ENCODE results near the gene TIPIN. TPM values are rescaled to one million over a fixed set of nuclear protein-coding genes. Genes with fewer than 3 reads are reported as not detected.
"Not testable (repeated sequence)": the region's sequence is repeated elsewhere in the genome, so short reads cannot be mapped to it uniquely, and the experiment has no call there.

The TIPIN gene
- total and polyA plus RNA-seq, 2 experiments from 2014 or later, result 5.4 to 6.4 TPM

- Histone ChIP-seq H4K20me1 (ENCODE audit: insufficient read depth, poor library complexity, severe bottlenecking) (no peaks in the 10 kb centered on the region), H3K4me2 (no peak overlapping the region), H3K9me2 (replicated peaks; ENCODE audit: insufficient read depth) (no peaks in the 10 kb centered on the region), H2AFZ (no peak overlapping the region), H3K27ac (no peak overlapping the region), H3K4me1 (ENCODE audit: insufficient read depth) (no peaks in the 10 kb centered on the region), H3K36me3 (replicated peaks; ENCODE audit: insufficient read depth, low read depth) (no peaks in the 10 kb centered on the region), H3K79me2 (no peaks in the 10 kb centered on the region), H3K27me3 (no peaks in the 10 kb centered on the region), H3K4me3 (no peak overlapping the region), H3K9me3 (ENCODE audit: low read depth) (no peaks in the 10 kb centered on the region)
- 67% methylated on average over 3 of the region's 3 CpGs for WGBS (ENCODE audit: low lambda C conversion rate, missing lambda C conversion rate)
- no peak for DNase-seq (ENCODE audit: low spot score)
- no peak for TF ChIP-seq EZH2phosphoT487 (IDR thresholded peaks at IDR 0.05; ENCODE audit: low read depth, severe bottlenecking, unreplicated experiment)
- no peak for TF ChIP-seq EZH2 (IDR thresholded peaks at IDR 0.05; ENCODE audit: borderline replicate concordance)
- TF ChIP-seq, protein P1, sequence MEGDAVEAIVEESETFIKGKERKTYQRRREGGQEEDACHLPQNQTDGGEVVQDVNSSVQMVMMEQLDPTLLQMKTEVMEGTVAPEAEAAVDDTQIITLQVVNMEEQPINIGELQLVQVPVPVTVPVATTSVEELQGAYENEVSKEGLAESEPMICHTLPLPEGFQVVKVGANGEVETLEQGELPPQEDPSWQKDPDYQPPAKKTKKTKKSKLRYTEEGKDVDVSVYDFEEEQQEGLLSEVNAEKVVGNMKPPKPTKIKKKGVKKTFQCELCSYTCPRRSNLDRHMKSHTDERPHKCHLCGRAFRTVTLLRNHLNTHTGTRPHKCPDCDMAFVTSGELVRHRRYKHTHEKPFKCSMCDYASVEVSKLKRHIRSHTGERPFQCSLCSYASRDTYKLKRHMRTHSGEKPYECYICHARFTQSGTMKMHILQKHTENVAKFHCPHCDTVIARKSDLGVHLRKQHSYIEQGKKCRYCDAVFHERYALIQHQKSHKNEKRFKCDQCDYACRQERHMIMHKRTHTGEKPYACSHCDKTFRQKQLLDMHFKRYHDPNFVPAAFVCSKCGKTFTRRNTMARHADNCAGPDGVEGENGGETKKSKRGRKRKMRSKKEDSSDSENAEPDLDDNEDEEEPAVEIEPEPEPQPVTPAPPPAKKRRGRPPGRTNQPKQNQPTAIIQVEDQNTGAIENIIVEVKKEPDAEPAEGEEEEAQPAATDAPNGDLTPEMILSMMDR (IDR thresholded peaks at IDR 0.05; ENCODE audit: poor library complexity), result no peak
Measured at GRCh38 chr15:66364944-66365528, 8.6 kb upstream of the TIPIN start.

DNA sequence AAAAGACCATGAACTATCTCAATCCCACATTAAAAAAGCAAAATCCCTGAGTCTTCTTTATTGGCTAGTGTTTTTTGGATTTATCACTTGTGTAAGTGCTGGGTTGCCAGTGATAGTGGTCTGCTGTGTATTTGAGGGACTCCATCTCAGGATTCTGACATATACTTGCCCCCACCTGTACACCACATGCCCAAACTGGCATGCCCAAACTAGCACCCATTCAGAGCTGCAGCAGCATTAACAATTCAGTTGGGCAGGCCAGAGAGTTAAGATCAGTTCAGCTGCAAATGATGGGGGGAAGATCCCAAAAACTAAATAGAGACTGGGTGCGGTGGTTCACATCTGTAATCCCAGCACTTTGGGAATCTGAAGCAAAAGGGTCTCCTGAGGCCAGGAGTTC, 6.3 kb upstream of the TIPIN start:
- H3K4me3 ChIP-seq, result no peak overlapping the region
- no peaks in the 10 kb centered on the region for H3K27me3 ChIP-seq
- H2AFZ ChIP-seq, result no peak overlapping the region
- H3K4me1 ChIP-seq (ENCODE audit: insufficient read depth), result no peaks in the 10 kb centered on the region
- no peak overlapping the region for H3K4me2 ChIP-seq
- no peaks in the 10 kb centered on the region for H3K9me3 ChIP-seq (ENCODE audit: low read depth)
- H3K27ac ChIP-seq, result no peak overlapping the region
- no peaks in the 10 kb centered on the region for H3K9me2 ChIP-seq (replicated peaks; ENCODE audit: insufficient read depth)
- H4K20me1 ChIP-seq (ENCODE audit: insufficient read depth, poor library complexity, severe bottlenecking), result no peaks in the 10 kb centered on the region
- no peak for DNase-seq (ENCODE audit: low spot score)
- 90% methylated on average over 1 of the region's 1 CpG for WGBS (ENCODE audit: low lambda C conversion rate, missing lambda C conversion rate)
- H3K36me3 ChIP-seq (replicated peaks; ENCODE audit: insufficient read depth, low read depth), result no peaks in the 10 kb centered on the region
- no peaks in the 10 kb centered on the region for H3K79me2 ChIP-seq
- TF ChIP-seq EZH2phosphoT487 (IDR thresholded peaks at IDR 0.05; ENCODE audit: low read depth, severe bottlenecking, unreplicated experiment) (no peak), EZH2 (IDR thresholded peaks at IDR 0.05; ENCODE audit: borderline replicate concordance) (no peak)
- TF ChIP-seq, protein P1 (IDR thresholded peaks at IDR 0.05; ENCODE audit: poor library complexity), result no peak

DNA sequence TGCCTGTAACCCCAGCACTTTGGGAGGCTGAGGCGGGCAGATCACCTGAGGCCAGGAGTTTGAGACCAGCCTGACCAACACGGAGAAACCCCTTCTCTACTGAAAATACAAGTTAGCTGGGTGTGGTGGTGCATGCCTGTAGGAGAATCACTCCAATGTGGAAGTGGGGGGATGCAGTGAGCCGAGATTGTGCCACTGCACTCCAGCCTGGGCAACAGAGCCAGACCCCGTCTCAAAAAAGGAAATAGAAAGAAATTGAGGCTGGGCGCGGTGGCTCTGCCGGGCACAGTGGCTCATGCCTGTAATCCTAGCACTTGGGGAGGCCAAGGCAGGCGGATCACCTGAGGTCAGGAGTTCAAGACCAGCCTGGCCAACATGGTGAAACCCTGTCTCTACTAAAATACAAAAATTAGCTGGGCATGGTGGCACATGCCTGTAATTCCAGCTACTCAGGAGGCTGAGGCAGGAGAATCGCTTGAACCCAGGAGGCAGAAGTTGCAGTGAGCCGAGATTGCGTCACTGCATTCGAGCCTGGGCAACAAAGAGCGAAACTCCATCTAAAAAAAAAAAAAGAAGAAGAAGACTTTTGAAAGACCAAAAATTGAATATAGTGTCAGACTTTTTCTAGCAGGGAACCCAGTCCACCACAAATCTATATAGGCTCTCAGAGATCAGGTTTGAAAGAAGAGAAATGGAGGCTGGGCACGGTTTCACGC, 5.4 kb upstream of the TIPIN start:
- H3K79me2 ChIP-seq; H3K36me3 ChIP-seq (replicated peaks; ENCODE audit: insufficient read depth, low read depth); H3K9me3 ChIP-seq (ENCODE audit: low read depth); H2AFZ ChIP-seq; H3K4me3 ChIP-seq; H3K4me1 ChIP-seq (ENCODE audit: insufficient read depth); DNase-seq (ENCODE audit: low spot score); H4K20me1 ChIP-seq (ENCODE audit: insufficient read depth, poor library complexity, severe bottlenecking); H3K4me2 ChIP-seq; H3K9me2 ChIP-seq (replicated peaks; ENCODE audit: insufficient read depth); H3K27ac ChIP-seq; H3K27me3 ChIP-seq: not testable (repeated sequence)
- 88% methylated on average over 15 of the region's 15 CpGs for WGBS (ENCODE audit: low lambda C conversion rate, missing lambda C conversion rate)

DNA sequence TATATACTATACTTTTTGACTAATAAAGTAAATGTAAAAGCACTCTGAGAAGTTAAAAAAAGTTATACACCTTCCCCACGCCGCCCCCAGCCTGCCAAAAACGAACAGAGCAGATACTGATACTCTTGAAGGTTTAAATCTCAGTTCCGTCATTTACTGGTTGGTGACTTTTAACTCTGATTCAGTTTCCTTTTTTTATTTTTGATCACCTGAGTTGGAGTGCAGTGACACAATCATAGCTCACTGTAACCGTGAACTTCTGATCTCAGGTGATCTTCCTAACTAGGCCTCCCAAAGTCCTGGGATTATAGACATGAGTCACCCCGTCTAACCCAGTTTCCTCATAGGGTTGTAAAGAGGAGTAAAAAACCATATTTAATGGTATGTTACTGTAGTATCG, 3.3 kb upstream of the TIPIN start:
- peak overlapping the region; percentile 73 for H3K27ac ChIP-seq
- H3K9me2 ChIP-seq (replicated peaks; ENCODE audit: insufficient read depth), result no peaks in the 10 kb centered on the region
- H2AFZ ChIP-seq, result no peak overlapping the region
- no peak overlapping the region for H3K4me2 ChIP-seq
- H3K79me2 ChIP-seq, result no peaks in the 10 kb centered on the region
- H3K4me3 ChIP-seq, result no peak overlapping the region
- H3K9me3 ChIP-seq (ENCODE audit: low read depth), result no peaks in the 10 kb centered on the region
- 78% methylated on average over 7 of the region's 7 CpGs for WGBS (ENCODE audit: low lambda C conversion rate, missing lambda C conversion rate)
- TF ChIP-seq EZH2phosphoT487 (IDR thresholded peaks at IDR 0.05; ENCODE audit: low read depth, severe bottlenecking, unreplicated experiment) (no peak), EZH2 (IDR thresholded peaks at IDR 0.05; ENCODE audit: borderline replicate concordance) (no peak)
- TF ChIP-seq, protein P1 (IDR thresholded peaks at IDR 0.05; ENCODE audit: poor library complexity), result no peak
- peak; percentile 57 for DNase-seq (ENCODE audit: low spot score)
- no peaks in the 10 kb centered on the region for H3K4me1 ChIP-seq (ENCODE audit: insufficient read depth)
- H3K27me3 ChIP-seq, result no peaks in the 10 kb centered on the region
- H4K20me1 ChIP-seq (ENCODE audit: insufficient read depth, poor library complexity, severe bottlenecking), result no peaks in the 10 kb centered on the region
- H3K36me3 ChIP-seq (replicated peaks; ENCODE audit: insufficient read depth, low read depth), result no peaks in the 10 kb centered on the region
